Gastroesophageal sphincter (tissue), 4 donors: ENCODE measurements around the gene CDC42BPB. TPM values are rescaled to one million over a fixed set of nuclear protein-coding genes. Genes with fewer than 3 reads are reported as not detected.

Source experiments
- ATAC-seq: fragments of 150-250 bp; one replicate; pipeline ENCODE4 v1.9.1; 2016; ENCODE audit warnings: mild to moderate bottlenecking, moderate library complexity
- H3K27ac ChIP-seq, 4 donors: fragments of 200-600 bp; sonication (generic) in 3 of 4; 1 replicate in 3 of 4; 2 replicates in 1 of 4; pipeline ENCODE4 v1.5.1; 2016 to 2019
- H3K27me3 ChIP-seq: fragments of 200-600 bp; sonication (generic); one replicate; pipeline ENCODE4 v1.5.1; 2019
- H3K36me3 ChIP-seq, 2 donors: fragments of 200-600 bp; sonication (generic); one replicate each; pipeline ENCODE4 v1.5.1; 2019; ENCODE audit warnings: control low read depth in 1 of 2
- H3K4me1 ChIP-seq, 3 donors: fragments of 200-600 bp; sonication (generic); 1 replicate in 2 of 3; 2 replicates in 1 of 3; pipeline ENCODE4 v1.5.1; 2016 to 2019; ENCODE audit warnings: control low read depth in 2 of 3
- H3K4me3 ChIP-seq, 2 donors: fragments of 200-600 bp; sonication (generic); one replicate each; pipeline ENCODE4 v1.5.1; 2019; ENCODE audit warnings: mild to moderate bottlenecking in 1 of 2, moderate library complexity in 1 of 2
- H3K9me3 ChIP-seq, 3 donors: fragments of 200-600 bp; sonication (generic); one replicate each; pipeline ENCODE4 v1.5.1; 2017 to 2019; ENCODE audit warnings: control low read depth in 2 of 3
- EP300 ChIP-seq: sonication (generic); formaldehyde crosslinking; IDR thresholded peaks from one replicate; pipeline ENCODE4 v1.6.1; 2017; ENCODE audit warnings: antibody characterized with exemption, mild to moderate bottlenecking
- POLR2A ChIP-seq, 2 donors: fragments of 450-650 bp; IDR thresholded peaks; one replicate each; pipeline ENCODE4 v1.6.1; 2017; ENCODE audit warnings: antibody characterized with exemption in 2 of 2, mild to moderate bottlenecking in 2 of 2, moderate library complexity in 1 of 2
- POLR2AphosphoS5 ChIP-seq: sonication (generic); formaldehyde crosslinking; IDR thresholded peaks from one replicate; pipeline ENCODE4 v1.6.1; 2017; ENCODE audit warnings: antibody characterized with exemption
- WGBS, 2 donors: methylation state at CpG; one replicate each; pipeline ENCODE4 v1.1.5; 2018; ENCODE audit warnings: low coverage in 1 of 2; 5-methylcytosine and 5-hydroxymethylcytosine counted together
- total RNA-seq, 4 donors: library from RNA; depleted of rRNA; stranded (reverse); fragments of >200 nt; gene quantifications; one replicate each; pipeline ENCODE4 v1.1.0, GENCODE V29; 2016
- TF ChIP-seq, protein P1 (sequence below), 4 experiments: fragments of 200-600 bp in 2 of 4; fragments of 450-650 bp in 2 of 4; sonication (generic) in 1 of 4; IDR thresholded peaks; one replicate each; pipeline ENCODE4 v1.5.1; 2017 to 2019; ENCODE audit warnings: antibody characterized with exemption in 4 of 4, mild to moderate bottlenecking in 2 of 4, moderate library complexity in 2 of 4

The CDC42BPB gene
- total RNA-seq, 4 donors from 2014 or later, result 86.7 to 151 (median 97.3) TPM

GRCh38 chr14:103067231-103067954 lies 10.0 kb upstream of the CDC42BPB start:
- peak; percentile 80 for ATAC-seq
- H3K4me1 ChIP-seq, result peaks cover 0 to 8% (median 7%) of the 10 kb centered on the region in 3 donors
- no peaks in the 10 kb centered on the region for H3K36me3 ChIP-seq
- no peaks in the 10 kb centered on the region for H3K9me3 ChIP-seq
- TF ChIP-seq, protein P1, sequence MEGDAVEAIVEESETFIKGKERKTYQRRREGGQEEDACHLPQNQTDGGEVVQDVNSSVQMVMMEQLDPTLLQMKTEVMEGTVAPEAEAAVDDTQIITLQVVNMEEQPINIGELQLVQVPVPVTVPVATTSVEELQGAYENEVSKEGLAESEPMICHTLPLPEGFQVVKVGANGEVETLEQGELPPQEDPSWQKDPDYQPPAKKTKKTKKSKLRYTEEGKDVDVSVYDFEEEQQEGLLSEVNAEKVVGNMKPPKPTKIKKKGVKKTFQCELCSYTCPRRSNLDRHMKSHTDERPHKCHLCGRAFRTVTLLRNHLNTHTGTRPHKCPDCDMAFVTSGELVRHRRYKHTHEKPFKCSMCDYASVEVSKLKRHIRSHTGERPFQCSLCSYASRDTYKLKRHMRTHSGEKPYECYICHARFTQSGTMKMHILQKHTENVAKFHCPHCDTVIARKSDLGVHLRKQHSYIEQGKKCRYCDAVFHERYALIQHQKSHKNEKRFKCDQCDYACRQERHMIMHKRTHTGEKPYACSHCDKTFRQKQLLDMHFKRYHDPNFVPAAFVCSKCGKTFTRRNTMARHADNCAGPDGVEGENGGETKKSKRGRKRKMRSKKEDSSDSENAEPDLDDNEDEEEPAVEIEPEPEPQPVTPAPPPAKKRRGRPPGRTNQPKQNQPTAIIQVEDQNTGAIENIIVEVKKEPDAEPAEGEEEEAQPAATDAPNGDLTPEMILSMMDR (IDR thresholded peaks at IDR 0.05), result no peak
- TF ChIP-seq EP300, result no peak
- no peak for TF ChIP-seq POLR2AphosphoS5
- no peak for TF ChIP-seq POLR2A (IDR thresholded peaks at IDR 0.05)
- 54 to 73% methylated on average over 4 to 6 of the region's 8 CpGs for WGBS, 2 donors
- H3K4me3 ChIP-seq, result no peak overlapping the region
- H3K27me3 ChIP-seq, result no peaks in the 10 kb centered on the region
- peak overlapping the region in 3 of 4 donors; percentile 37 to 60 (median 55) for H3K27ac ChIP-seq

DNA sequence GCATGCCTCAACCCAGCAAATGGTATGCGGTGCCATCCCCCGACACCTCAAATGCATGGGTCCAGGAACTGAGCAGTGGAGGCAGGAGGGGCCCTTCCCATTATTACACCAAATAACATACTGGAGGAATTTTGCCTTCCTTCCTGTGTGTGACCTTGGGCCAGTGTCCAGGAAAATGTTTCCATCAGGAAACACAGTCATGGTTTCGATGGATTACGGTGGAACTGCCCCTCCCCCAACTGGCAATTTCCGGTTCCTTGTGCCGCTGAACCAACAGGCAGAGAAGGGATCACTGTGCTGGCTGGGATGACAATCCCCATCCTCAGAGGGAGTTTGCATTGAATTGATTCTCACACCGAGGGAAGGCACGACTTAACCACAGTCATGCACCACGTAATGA lies 9.1 kb upstream of the CDC42BPB start:
- H3K27ac ChIP-seq, result peak overlapping the region in 1 of 4 donors; percentile 54
- H3K27me3 ChIP-seq, result no peaks in the 10 kb centered on the region
- H3K4me1 ChIP-seq, result peaks cover 0 to 5% (median 1%) of the 10 kb centered on the region in 3 donors
- 33 to 53% methylated on average over 3 to 6 of the region's 9 CpGs for WGBS, 2 donors
- no peak overlapping the region for H3K4me3 ChIP-seq
- no peaks in the 10 kb centered on the region for H3K36me3 ChIP-seq
- H3K9me3 ChIP-seq, result no peaks in the 10 kb centered on the region
- ATAC-seq, result peak; percentile 47
- peak; percentile 10 for TF ChIP-seq POLR2AphosphoS5
- TF ChIP-seq POLR2A (IDR thresholded peaks at IDR 0.05), result no peak
- no peak for TF ChIP-seq EP300
- TF ChIP-seq, protein P1 (IDR thresholded peaks at IDR 0.05), result no peak

- 83 to 92% methylated on average over 4 to 5 of the region's 7 CpGs for WGBS, 2 donors
- Histone ChIP-seq H3K27me3 (no peaks in the 10 kb centered on the region), H3K27ac (peak overlapping the region in 1 of 4 donors; percentile 54), H3K4me1 (peaks cover 0 to 3% (median 0%) of the 10 kb centered on the region in 3 donors), H3K9me3 (no peaks in the 10 kb centered on the region), H3K36me3 (no peaks in the 10 kb centered on the region), H3K4me3 (no peak overlapping the region)
- TF ChIP-seq, protein P1 (IDR thresholded peaks at IDR 0.05), result no peak
- ATAC-seq, result no peak
These were observed 8.5 kb upstream of the CDC42BPB start for GRCh38 chr14:103065861-103066260.

GRCh38 chr14:103064978-103065377 lies 7.6 kb upstream of the CDC42BPB start:
- 92 to 100% methylated on average over 1 to 6 of the region's 12 CpGs for WGBS, 2 donors
- TF ChIP-seq EP300 (no peak), POLR2AphosphoS5 (no peak), POLR2A (IDR thresholded peaks at IDR 0.05) (no peak)
- TF ChIP-seq, protein P1 (IDR thresholded peaks at IDR 0.05), result no peak
- Histone ChIP-seq H3K9me3 (no peaks in the 10 kb centered on the region), H3K27ac (no peak overlapping the region), H3K4me1 (peaks cover 0 to 3% (median 3%) of the 10 kb centered on the region in 3 donors), H3K27me3 (no peaks in the 10 kb centered on the region), H3K36me3 (no peaks in the 10 kb centered on the region), H3K4me3 (no peak overlapping the region)
- no peak for ATAC-seq

DNA sequence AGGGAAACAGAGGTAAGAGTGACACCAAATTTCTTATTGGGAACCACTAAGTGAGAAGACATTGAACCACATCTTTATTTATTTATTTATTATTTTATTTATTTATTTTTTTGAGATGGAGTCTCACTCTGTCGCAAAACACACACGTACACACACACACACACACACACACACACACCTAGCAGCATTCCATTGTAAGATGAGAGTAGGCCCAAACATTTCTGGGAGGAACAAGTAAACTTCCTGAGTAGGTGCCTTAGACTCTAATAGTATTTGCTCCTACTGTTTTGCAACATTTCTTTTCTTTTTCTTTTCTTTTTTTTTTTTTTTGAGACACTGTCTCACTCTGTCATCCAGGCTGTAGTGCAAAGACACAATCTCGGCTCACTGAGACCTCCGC lies 7.1 kb upstream of the CDC42BPB start:
- H3K4me1 ChIP-seq, result peaks cover 0 to 9% (median 3%) of the 10 kb centered on the region in 3 donors
- TF ChIP-seq EP300 (no peak), POLR2AphosphoS5 (no peak)
- TF ChIP-seq, protein P1 (IDR thresholded peaks at IDR 0.05), result no peak
- 81 to 89% methylated on average over 3 of the region's 4 CpGs for WGBS, 2 donors
- H3K9me3 ChIP-seq, result no peaks in the 10 kb centered on the region
- ATAC-seq, result no peak
- no peaks in the 10 kb centered on the region for H3K27me3 ChIP-seq
- no peaks in the 10 kb centered on the region for H3K36me3 ChIP-seq
- no peak overlapping the region for H3K4me3 ChIP-seq
- H3K27ac ChIP-seq, result no peak overlapping the region
